Endodermal cell (in vitro differentiated cells): Measurements from ENCODE around the gene MYOT. TPM values are rescaled to one million over a fixed set of nuclear protein-coding genes. Genes with fewer than 3 reads are reported as not detected.

Experiments used
- DNase-seq: peaks from one replicate; pipeline ENCODE4 v3.0.0-alpha.2; 2017
- H3K27ac ChIP-seq: 2 replicates; pipeline ENCODE4 v1.5.1; 2013; ENCODE audit warnings: mild to moderate bottlenecking, low read depth, low read length, moderate library complexity
- H3K27me3 ChIP-seq: 2 replicates; pipeline ENCODE4 v1.6.1; 2013; ENCODE audit warnings: mild to moderate bottlenecking, low read length, moderate library complexity; ENCODE audit not compliant: insufficient read depth, control insufficient read depth, poor library complexity, severe bottlenecking
- H3K36me3 ChIP-seq: 2 replicates; pipeline ENCODE4 v1.7.0; 2013; ENCODE audit warnings: mild to moderate bottlenecking, low read length, moderate library complexity; ENCODE audit not compliant: control insufficient read depth, insufficient read depth
- H3K4me1 ChIP-seq: one replicate; pipeline ENCODE4 v1.7.0; 2013; ENCODE audit warnings: low read length; ENCODE audit not compliant: control insufficient read depth, insufficient read depth
- H3K4me3 ChIP-seq: 2 replicates; pipeline ENCODE4 v1.5.1; 2013; ENCODE audit warnings: mild to moderate bottlenecking, low read length, moderate library complexity
- H3K9ac ChIP-seq: 2 replicates; pipeline ENCODE4 v1.6.1; 2013; ENCODE audit warnings: mild to moderate bottlenecking, low read length, moderate library complexity; ENCODE audit not compliant: poor library complexity, severe bottlenecking; ENCODE audit errors: extremely low read depth
- H3K9me3 ChIP-seq: 2 replicates; pipeline ENCODE4 v1.6.1; 2013; ENCODE audit warnings: mild to moderate bottlenecking, low read length, moderate library complexity; ENCODE audit not compliant: control insufficient read depth
- H3K27ac Mint-ChIP-seq: 2 replicates; pipeline ENCODE4 v1.8.0; 2020; ENCODE audit warnings: mixed read lengths
- H3K27me3 Mint-ChIP-seq: 2 replicates; pipeline ENCODE4 v1.8.0; 2021; ENCODE audit warnings: mild to moderate bottlenecking, mixed read lengths; ENCODE audit not compliant: insufficient read depth
- H3K36me3 Mint-ChIP-seq: 2 replicates; pipeline ENCODE4 v1.8.0; 2020; ENCODE audit warnings: low read depth, mixed read lengths
- H3K4me1 Mint-ChIP-seq: 2 replicates; pipeline ENCODE4 v1.8.0; 2020; ENCODE audit warnings: mixed read lengths
- H3K4me3 Mint-ChIP-seq: 2 replicates; pipeline ENCODE4 v1.8.0; 2020; ENCODE audit warnings: mild to moderate bottlenecking, moderate library complexity, mixed read lengths
- H3K9me3 Mint-ChIP-seq: 2 replicates; pipeline ENCODE4 v1.8.0; 2020; ENCODE audit warnings: mild to moderate bottlenecking, mixed read lengths
- CTCF ChIP-seq: fragments of 200-600 bp; sonication (generic); conservative IDR thresholded peaks from 2 replicates; pipeline ENCODE4 v1.5.0; 2021; ENCODE audit warnings: antibody characterized with exemption, mild to moderate bottlenecking
- WGBS, 2 experiments: methylation state at CpG; one replicate each; pipeline versions ENCODE4 v1.1.5 to v1.1.7; 2013; ENCODE audit warnings: missing lambda C conversion rate in 2 of 2, mixed read lengths in 1 of 2; ENCODE audit not compliant: insufficient coverage in 1 of 2, insufficient read length in 1 of 2; 5-methylcytosine and 5-hydroxymethylcytosine counted together
- total RNA-seq, 2 donors: library from RNA; stranded (reverse); fragmentation: NEBNext Ultra II Directional in 1 of 2; extraction: Animal tissue kit (Norgen Biotek cat#: 25700) in 1 of 2; gene quantifications; 2 replicates in 1 of 2; 3 replicates in 1 of 2; pipeline ENCODE4 v1.2.1, GENCODE V29; 2021

Gene MYOT
- total RNA-seq, 2 donors from 2014 or later: not detected

GRCh38 chr5:137902408-137903133, 34.9 kb downstream of the MYOT start:
- H3K4me3 Mint-ChIP-seq: no peak overlapping the region

GRCh38 chr5:137914758-137915157, 47.1 kb downstream of the MYOT start:
- no peaks in the 10 kb centered on the region for H3K27me3 Mint-ChIP-seq
- Histone ChIP-seq H3K4me3 (no peak overlapping the region), H3K9me3 (peaks cover 8% of the 10 kb centered on the region), H3K4me1 (no peaks in the 10 kb centered on the region), H3K27ac (no peak overlapping the region), H3K9ac (no peak overlapping the region), H3K27me3 (no peaks in the 10 kb centered on the region), H3K36me3 (no peaks in the 10 kb centered on the region)
- H3K9me3 Mint-ChIP-seq: peaks cover 4% of the 10 kb centered on the region
- 88% methylated on average over 1 of the region's 2 CpGs; no CpG with 5 or more reads in 1 of the 2 experiments for whole genome bisulfite sequencing, 2 experiments
- TF ChIP-seq CTCF: no peak
- H3K36me3 Mint-ChIP-seq: no peaks in the 10 kb centered on the region
- H3K4me3 Mint-ChIP-seq: no peak overlapping the region
- H3K4me1 Mint-ChIP-seq: no peaks in the 10 kb centered on the region
- H3K27ac Mint-ChIP-seq: no peak overlapping the region
- DNase-seq: no peak

More at GRCh38 chr5:137902408-137903133, 34.9 kb downstream of the MYOT start:
- Mint-ChIP-seq H3K27me3 (no peaks in the 10 kb centered on the region), H3K27ac (no peak overlapping the region), H3K4me1 (peaks cover 13% of the 10 kb centered on the region), H3K36me3 (no peaks in the 10 kb centered on the region), H3K9me3 (no peaks in the 10 kb centered on the region)
- no peaks in the 10 kb centered on the region for H3K27me3 ChIP-seq
- no peaks in the 10 kb centered on the region for H3K9me3 ChIP-seq
- H3K36me3 ChIP-seq: no peaks in the 10 kb centered on the region
- no peak overlapping the region for H3K27ac ChIP-seq
- H3K4me1 ChIP-seq: no peaks in the 10 kb centered on the region
- 100% methylated on average over 1 of the region's 1 CpG for WGBS, 2 experiments
- no peak overlapping the region for H3K9ac ChIP-seq
- H3K4me3 ChIP-seq: no peak overlapping the region
- TF ChIP-seq CTCF: no peak
- no peak for DNase-seq

- Histone ChIP-seq H3K9ac (no peak overlapping the region), H3K36me3 (no peaks in the 10 kb centered on the region), H3K27ac (no peak overlapping the region), H3K27me3 (no peaks in the 10 kb centered on the region), H3K4me3 (no peak overlapping the region), H3K4me1 (no peaks in the 10 kb centered on the region), H3K9me3 (peaks cover 8% of the 10 kb centered on the region)
- Mint-ChIP-seq H3K4me3 (no peak overlapping the region), H3K4me1 (no peaks in the 10 kb centered on the region), H3K36me3 (no peaks in the 10 kb centered on the region), H3K27ac (no peak overlapping the region), H3K9me3 (peaks cover 4% of the 10 kb centered on the region), H3K27me3 (no peaks in the 10 kb centered on the region)
- DNase-seq: no peak
- WGBS, 2 experiments: 0 to 53% methylated on average over 1 of the region's 1 CpG
- no peak for TF ChIP-seq CTCF
Measured at GRCh38 chr5:137916923-137917322, 49.3 kb downstream of the MYOT start.
